Measurements from ENCODE around the gene ARHGEF16.

Gene ARHGEF16

DNA sequence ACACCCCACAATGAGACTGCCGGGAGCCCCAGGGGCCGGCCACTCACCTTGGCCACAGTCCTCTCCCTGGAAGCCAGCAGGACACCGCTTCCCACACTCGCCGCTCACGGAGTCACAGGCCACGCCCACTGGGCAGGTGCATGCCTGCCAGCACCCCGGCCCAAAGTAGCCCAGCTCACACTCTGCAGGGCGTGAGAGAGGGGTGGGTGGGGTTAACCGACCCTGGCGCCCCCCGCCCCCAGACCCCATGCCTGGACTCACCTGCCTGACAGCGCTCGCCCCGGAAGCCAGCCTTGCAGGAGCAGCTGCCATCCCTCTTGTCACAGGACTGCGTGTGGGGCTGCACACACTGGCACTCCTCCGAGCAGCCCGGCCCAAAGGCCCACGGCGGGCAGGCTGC is 50.7 kb downstream of the ARHGEF16 start:
- DNase-seq, result no peak
- Histone ChIP-seq H3K27me3 (ENCODE audit: insufficient read depth, low read depth, severe bottlenecking) (no peaks in the 10 kb centered on the region), H3K9me3 (ENCODE audit: severe bottlenecking) (no peaks in the 10 kb centered on the region), H3K27ac (no peak overlapping the region), H3K36me3 (no peaks in the 10 kb centered on the region), H3K4me3 (ENCODE audit: low read depth, low read length) (no peak overlapping the region)
- no peak for TF ChIP-seq CTCF (IDR thresholded peaks at IDR 0.05; ENCODE audit: low read depth, low read length)

GRCh38 chr1:3506041-3506440 is 51.6 kb downstream of the ARHGEF16 start:
- no peak for DNase-seq
- H3K27ac ChIP-seq, result no peak overlapping the region
- H3K4me3 ChIP-seq (ENCODE audit: low read depth, low read length), result no peak overlapping the region
- no peaks in the 10 kb centered on the region for H3K27me3 ChIP-seq (ENCODE audit: insufficient read depth, low read depth, severe bottlenecking)
- no peak for TF ChIP-seq CTCF (IDR thresholded peaks at IDR 0.05; ENCODE audit: low read depth, low read length)
- H3K9me3 ChIP-seq (ENCODE audit: severe bottlenecking), result no peaks in the 10 kb centered on the region
- no peaks in the 10 kb centered on the region for H3K36me3 ChIP-seq

GRCh38 chr1:3506943-3507342 is 52.5 kb downstream of the ARHGEF16 start:
- Histone ChIP-seq H3K36me3 (no peaks in the 10 kb centered on the region), H3K27ac (no peak overlapping the region), H3K9me3 (ENCODE audit: severe bottlenecking) (no peaks in the 10 kb centered on the region), H3K27me3 (ENCODE audit: insufficient read depth, low read depth, severe bottlenecking) (no peaks in the 10 kb centered on the region), H3K4me3 (ENCODE audit: low read depth, low read length) (no peak overlapping the region)
- DNase-seq, result no peak
- TF ChIP-seq CTCF (IDR thresholded peaks at IDR 0.05; ENCODE audit: low read depth, low read length), result no peak

DNA sequence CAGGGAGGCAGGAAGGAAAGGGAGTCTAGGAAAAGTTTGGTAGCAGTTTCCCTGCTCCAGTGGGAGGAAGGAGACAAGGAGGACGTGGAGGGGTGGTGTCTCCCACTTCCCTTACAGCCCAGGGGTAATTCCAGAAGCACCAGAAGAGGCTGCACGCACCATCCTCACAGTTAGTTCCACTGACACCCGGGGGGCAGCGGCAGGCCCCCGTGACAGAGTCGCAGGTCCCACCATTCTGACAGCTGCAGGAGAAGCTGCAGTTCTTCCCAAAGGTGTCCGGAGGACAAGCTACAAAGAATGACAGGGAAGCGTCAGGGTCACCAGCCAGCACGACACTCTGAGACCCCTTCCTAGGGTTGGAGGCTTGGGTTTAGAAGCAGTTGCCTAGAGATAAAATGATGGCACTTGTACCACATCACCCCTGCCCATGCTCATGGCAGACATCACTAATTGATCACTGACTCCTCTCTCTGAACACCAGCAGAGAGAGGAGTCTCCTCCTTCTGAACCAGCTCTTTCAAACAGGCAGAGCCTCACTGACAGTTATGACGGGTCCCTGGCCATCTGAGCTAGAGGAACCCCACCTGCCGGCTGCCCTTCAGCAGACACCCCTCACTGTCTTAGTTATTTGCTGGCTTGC is 53.3 kb downstream of the ARHGEF16 start:
- H3K4me3 ChIP-seq (ENCODE audit: low read depth, low read length), result no peak overlapping the region
- no peaks in the 10 kb centered on the region for H3K9me3 ChIP-seq (ENCODE audit: severe bottlenecking)
- TF ChIP-seq CTCF (IDR thresholded peaks at IDR 0.05; ENCODE audit: low read depth, low read length), result no peak
- no peak overlapping the region for H3K27ac ChIP-seq
- H3K36me3 ChIP-seq, result no peaks in the 10 kb centered on the region
- H3K27me3 ChIP-seq (ENCODE audit: insufficient read depth, low read depth, severe bottlenecking), result no peaks in the 10 kb centered on the region
- no peak for DNase-seq

GRCh38 chr1:3508757-3509415 is 54.4 kb downstream of the ARHGEF16 start:
- Histone ChIP-seq H3K27me3 (ENCODE audit: insufficient read depth, low read depth, severe bottlenecking) (no peaks in the 10 kb centered on the region), H3K4me3 (ENCODE audit: low read depth, low read length) (no peak overlapping the region), H3K27ac (no peak overlapping the region), H3K36me3 (no peaks in the 10 kb centered on the region), H3K9me3 (ENCODE audit: severe bottlenecking) (no peaks in the 10 kb centered on the region)
- TF ChIP-seq CTCF (IDR thresholded peaks at IDR 0.05; ENCODE audit: low read depth, low read length), result no peak
- no peak for DNase-seq

DNA sequence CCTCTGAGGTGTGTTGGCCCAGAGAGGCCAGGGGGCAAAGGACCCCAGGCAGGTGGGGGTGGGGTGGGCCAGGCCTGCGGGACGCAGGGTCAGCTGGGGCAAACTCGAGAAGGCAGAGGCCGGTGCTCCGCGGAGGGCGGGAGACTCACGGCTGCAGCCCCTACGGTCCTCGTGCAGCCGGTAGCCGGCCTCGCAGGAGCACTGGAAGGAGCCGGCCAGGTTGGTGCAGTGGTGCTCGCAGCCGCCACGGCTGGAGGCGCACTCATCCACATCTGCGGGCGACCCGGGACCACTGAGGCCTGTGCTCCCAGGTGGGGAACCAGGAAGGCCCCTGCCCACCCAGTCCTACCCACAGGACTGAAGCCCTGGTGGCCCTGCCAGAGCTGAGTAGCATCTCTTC is 55.3 kb downstream of the ARHGEF16 start:
- no peaks in the 10 kb centered on the region for H3K36me3 ChIP-seq
- H3K27me3 ChIP-seq (ENCODE audit: insufficient read depth, low read depth, severe bottlenecking), result no peaks in the 10 kb centered on the region
- no peak overlapping the region for H3K4me3 ChIP-seq (ENCODE audit: low read depth, low read length)
- no peak for DNase-seq
- no peak overlapping the region for H3K27ac ChIP-seq
- no peak for TF ChIP-seq CTCF (IDR thresholded peaks at IDR 0.05; ENCODE audit: low read depth, low read length)
- no peaks in the 10 kb centered on the region for H3K9me3 ChIP-seq (ENCODE audit: severe bottlenecking)
